HG03139 (cell line): ENCODE data around the gene MN1.

Source experiments
- ATAC-seq: cut with Tn5 transposase; IDR thresholded peaks from one replicate; pipeline ENCODE4 v1.9.1; 2021; ENCODE audit not compliant: unreplicated experiment

The MN1 gene

GRCh38 chr22:27786291-27786932 is 15.1 kb downstream of the MN1 start:
- ATAC-seq, result no peak

DNA sequence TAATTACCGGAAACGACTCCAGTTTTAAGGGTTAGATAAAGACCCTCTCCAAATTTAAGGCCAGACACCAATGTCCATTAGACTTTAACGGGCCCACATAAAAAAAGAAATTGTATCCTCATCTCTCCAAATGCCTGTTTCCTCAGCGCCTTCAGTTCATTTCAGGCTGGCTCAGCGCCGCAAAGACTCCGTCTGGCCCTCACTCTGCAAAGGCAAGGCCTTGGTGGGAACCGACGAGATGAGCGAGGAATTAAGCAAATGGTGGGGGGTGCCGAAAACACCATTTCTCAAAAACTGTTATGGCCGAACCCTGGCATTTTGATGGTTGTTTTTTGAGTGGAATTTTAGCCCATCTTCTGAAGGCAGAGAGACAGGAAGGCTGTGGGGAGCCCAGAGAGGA is 15.7 kb downstream of the MN1 start:
- ATAC-seq, result no peak

DNA sequence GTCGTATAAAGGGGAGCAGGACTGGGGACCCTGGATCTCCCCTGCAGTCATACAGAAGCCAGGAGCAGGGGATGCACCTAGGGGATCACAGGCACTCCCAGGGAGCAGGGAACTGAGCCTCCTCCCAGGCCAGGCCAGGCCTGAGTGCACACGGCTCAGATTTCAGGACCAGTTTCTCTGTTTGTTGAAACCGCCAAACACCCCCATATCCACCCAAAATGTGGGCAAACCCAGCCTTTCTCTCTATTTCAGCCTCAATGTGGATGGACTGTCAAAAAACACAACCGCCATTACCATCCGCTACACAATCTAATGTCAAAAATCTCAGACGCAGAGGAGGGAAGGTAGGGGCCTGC is 17.5 kb downstream of the MN1 start:
- no peak for ATAC-seq

DNA sequence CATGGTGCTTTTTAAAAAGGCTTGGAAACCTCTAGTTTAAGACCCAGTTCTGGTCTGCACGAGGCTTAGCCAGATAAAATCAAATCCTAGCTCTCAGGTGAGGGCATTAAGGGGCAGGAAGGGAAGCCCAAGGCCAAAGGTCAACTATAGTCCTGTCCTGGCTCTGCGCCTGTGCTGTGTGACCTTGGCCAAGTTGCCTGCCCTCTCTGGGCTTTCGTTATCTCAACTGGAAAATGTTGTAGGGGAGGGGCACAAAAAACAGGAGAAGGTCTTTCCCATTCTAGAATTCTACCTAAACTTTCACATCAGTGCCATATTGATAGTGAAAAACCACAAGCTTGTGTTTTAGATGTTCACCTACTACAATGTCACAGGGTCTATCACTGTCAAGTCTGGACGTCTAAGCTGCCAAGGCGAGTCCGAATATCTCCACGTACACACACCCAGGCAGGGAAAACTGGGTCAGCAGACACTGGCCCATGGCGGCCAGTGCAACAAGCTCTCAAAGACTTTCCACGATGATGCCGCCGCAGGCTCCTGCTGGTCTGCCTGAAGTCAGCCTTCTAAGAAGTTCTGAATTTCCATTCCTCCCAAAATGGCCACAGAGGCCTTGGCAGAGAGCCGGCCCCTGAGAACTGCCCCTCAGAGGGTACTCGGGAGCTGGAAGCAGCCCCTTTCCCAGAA is 18.0 kb downstream of the MN1 start:
- no peak for ATAC-seq

- no peak for ATAC-seq
Measured at GRCh38 chr22:27782088-27782487, 19.5 kb downstream of the MN1 start.

- no peak for ATAC-seq
Measured at GRCh38 chr22:27780161-27780575, 21.4 kb downstream of the MN1 start.

- no peak for ATAC-seq
Measured at GRCh38 chr22:27779643-27780042, 21.9 kb downstream of the MN1 start.

GRCh38 chr22:27778294-27779090 is 23.1 kb downstream of the MN1 start:
- ATAC-seq, result no peak

DNA sequence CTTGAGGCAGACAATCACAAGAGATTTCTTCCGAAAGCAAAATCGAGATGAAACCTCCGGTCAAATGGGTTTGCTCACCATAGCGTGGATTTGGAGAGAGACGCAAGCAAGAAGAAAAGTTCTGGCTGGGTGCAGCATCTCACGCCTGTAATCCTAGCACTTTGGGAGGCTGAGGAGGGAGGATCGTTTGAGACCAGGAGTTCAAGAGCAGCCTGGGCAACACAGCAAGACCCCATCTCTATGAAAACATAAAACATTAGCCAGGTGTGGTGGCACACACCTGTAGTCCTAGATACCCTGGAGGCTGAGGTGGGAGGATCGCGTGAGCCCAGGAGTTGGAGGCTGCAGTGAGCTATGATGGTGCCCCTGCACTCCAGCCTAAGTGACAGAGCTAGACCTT is 24.4 kb downstream of the MN1 start:
- no peak for ATAC-seq

DNA sequence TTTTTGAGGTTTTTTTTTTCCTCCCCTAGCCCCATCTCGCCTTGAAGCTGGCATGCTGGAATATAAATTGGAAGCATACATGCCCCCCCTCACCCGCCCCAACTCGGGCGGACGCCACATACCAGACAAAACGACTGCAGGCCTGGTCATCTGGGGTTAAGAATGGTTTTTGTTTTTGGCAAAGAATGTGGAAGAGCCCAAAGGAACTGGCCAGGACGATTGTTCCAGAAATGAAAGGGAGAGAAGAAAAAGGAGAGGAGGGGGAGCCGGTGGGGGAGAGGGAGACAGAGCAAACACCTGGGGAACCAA is 25.0 kb downstream of the MN1 start:
- ATAC-seq, result no peak

DNA sequence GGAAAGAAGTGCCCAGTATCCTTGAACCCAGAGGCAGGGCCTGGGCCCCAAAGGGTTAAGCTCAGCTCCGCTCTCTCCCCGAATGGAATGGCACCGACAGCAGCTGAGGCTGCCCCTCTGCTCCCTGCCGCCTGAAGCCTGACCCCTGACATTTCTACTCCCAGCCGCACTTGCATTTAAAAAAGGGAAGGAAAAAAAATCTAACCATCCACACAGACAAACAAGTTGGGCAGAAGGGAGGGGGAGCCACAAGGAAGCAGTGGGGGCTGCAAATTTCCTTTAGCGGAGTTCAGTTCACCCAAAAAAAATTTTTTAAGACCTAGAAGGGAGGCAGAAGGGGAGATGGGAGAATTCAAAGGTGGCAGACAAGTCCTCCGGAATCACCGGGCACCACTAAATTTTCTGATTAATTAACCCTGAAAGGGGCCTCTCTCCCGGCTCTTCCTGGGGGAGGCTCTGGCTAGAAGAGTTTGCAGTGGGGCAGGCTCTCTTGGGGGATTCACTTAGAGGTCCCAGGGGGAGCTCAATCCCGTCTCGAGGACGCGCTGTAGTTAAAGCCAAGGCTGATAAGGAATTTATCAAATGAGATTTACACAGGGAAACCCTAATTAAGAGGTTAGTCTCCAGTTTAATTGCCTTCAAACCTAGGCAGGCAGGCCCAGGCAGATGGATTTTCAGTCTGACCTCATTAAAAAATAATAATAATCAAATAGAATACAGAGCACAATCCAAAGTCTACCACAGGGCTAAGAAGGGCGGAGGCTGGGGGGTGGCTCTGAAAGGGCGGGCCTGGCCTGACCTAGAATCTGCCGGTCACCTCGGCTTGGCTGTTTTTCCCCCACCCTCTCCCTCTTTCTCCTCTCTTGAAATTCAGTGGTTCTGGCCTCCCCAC is 25.6 kb downstream of the MN1 start:
- no peak for ATAC-seq

DNA sequence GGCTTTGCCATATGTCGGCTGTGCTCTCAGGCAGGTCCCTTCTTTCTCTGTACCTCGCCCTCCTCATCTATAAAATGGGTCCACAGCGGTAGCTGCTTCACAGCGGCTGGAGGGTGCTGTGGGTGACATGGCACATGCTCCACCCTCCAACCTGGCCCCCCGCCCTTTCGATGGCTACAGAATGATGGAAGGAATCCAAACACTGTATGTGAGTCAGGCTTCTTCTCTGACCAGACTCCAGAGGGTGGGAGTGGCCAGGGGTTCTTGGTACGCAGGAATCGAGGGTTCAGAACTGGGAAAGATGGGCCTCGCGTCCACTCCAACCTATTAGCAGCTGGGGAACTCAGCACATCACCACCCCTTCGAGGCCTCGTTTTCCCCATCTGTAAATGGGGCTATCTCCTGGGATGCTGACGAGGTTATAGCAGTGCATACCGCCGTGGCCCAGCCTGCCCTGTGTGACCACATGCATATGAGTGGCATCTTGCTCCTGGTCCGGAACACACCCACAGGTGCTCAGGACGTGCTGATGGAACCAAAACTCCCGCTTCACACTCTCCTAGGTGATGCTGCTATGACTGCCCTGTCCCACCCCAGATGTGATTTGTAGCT is 26.4 kb downstream of the MN1 start:
- no peak for ATAC-seq

- no peak for ATAC-seq
Measured at GRCh38 chr22:27774200-27774599, 27.4 kb downstream of the MN1 start.

GRCh38 chr22:27772984-27773498 is 28.5 kb downstream of the MN1 start:
- ATAC-seq, result no peak

GRCh38 chr22:27772081-27772983 is 29.2 kb downstream of the MN1 start:
- ATAC-seq, result no peak

DNA sequence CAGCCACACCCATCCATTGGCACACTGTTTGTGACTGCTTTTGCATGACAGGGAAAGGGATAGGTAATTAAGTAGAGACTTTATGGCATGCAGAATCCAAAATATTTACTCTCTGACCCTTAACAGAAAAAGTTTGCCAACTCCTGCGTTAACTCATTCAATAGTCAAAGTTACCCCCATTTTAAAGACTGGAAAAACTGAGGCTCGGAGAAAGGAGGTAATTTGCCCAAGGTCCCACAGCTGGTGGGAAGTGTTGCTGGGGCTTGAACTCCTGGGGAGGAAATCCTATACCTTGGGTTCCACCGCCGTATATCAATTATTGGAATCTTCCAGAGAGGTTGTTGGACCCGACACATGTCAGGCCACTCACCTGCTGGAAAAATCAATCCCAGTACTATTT is 29.9 kb downstream of the MN1 start:
- no peak for ATAC-seq

DNA sequence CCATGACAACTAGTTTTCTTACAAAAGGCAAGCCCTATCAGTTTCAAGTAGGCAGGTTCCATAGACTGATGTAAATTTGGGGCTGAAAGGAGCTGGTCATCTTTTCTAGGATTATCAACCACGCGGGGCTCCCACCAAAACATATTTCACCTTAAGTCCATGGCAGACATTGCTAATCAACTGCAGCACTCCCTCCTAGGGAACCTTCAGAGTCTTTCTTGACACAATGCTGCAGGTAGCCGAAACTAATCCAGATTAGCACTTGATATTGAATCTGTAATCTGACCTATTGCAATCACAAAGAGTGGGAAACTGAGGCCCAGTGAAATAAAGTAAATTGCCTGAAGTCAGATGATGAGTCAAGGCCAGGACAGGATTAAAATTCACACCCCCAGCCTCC is 32.5 kb downstream of the MN1 start:
- ATAC-seq, result no peak

- ATAC-seq, result no peak
Measured at GRCh38 chr22:27768027-27768653, 33.4 kb downstream of the MN1 start.

DNA sequence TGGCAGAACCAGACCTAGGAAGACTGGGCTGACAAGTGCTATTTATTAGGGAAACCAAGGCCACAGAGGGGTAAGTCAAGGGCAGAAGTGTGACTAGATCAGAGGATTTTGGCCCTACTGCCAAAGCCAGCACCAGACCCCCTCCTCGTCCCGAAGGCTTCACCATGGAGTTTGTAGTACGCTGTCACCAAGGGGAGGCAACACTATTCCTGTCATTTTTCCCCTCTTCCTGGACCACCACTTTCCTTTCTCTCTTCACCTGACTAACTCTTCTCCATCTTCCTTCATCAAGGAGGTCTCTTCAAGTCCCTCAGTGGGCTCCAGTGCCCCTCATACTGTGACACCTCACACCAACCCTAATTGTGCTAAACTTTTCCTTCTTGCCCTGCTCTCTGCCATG is 34.9 kb downstream of the MN1 start:
- ATAC-seq, result no peak
